CD4-positive, alpha-beta T cell treated with Interleukin-4 for 4 hours (primary cell): Measurements from ENCODE around the gene CBARP.

Experiments used
- DNase-seq: peaks from one replicate; pipeline ENCODE4 v3.0.0-alpha.2; 2020

Gene CBARP

DNA sequence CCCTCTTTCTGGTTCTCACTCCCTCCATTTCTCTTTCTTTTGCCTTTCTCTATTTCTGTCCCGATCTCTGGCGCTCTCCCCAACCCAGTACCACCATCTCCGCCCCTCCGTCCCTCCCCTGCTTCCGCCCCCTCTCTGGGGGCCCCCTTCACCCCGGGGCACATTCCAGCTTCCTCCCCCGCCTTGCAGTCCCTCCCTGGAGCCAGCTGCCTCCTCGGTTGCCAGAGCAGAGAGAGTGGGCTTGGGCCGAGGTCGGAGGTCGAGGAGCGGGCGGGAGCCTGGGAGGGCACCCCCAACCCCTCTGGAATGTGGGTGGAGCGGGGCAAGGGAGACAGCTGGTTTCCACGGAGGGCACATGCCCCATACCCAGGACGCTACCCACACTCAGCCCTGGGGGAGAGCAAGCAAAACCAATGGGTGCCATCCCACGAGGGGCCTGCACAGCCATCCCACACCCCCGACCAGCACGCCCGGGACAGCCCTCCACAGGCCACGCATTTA lies 24.9 kb upstream of the CBARP start:
- no peak for DNase-seq

- DNase-seq: no peak
Measured at GRCh38 chr19:1261798-1262622, 24.2 kb upstream of the CBARP start.

DNA sequence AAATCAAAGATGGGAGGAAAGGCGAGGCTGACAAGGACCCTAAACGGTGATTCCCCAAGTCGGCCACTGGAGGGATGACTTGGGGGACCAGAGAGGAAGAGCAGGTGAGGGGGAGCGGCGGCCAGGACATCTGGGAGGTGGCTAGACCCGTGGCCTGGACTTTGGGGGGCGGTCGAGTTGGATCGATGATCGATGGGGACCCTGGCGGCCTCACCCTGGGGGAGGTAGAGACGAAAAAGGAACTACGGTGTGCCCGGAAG lies 23.7 kb upstream of the CBARP start:
- no peak for DNase-seq

- DNase-seq: peak; percentile 97
Measured at GRCh38 chr19:1260749-1261537, 23.1 kb upstream of the CBARP start.

DNA sequence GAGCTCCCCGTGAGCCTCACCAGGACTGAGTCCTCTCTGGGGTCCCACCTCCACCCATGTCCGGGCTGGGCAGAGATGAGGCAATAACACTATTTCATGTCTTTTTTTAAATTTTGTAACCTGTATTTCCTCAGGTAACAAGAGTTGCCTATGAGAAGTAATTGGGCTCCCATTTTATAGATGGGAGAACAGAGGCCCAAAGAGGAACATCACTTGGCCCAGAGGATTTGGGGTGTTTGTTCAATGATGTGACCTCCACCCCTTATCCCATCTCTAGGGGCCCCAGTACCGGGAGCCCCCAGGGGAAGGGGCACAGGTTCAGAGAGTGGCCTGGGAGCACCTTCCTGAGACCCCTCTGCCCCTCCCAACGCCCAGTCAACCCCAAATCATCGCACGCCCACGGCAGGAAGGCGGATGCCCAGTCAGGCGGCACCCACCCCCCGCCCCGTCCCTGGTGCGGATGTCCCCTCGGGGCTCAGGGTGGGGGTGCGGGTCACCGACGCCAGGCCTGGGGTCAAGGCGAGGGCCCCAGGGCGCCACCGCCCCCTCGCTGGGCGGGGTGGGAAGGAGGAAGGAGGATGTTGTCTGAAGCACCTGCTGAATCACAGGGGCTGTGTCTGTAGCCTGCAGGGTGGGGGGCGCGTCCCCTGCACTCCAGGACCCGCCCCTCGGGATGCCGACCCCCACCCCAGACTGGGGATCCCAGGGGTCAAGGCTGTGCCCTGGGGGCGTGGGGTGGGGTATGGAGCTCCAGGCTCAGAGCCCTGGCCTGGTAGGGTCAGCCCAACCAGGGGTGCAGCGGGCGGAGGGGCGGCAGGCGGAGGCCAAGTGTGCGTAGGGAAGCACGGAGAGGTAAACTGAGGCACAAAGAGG lies 22.3 kb upstream of the CBARP start:
- DNase-seq: no peak

GRCh38 chr19:1259206-1259875 lies 21.5 kb upstream of the CBARP start:
- peak; percentile 66 for DNase-seq

DNA sequence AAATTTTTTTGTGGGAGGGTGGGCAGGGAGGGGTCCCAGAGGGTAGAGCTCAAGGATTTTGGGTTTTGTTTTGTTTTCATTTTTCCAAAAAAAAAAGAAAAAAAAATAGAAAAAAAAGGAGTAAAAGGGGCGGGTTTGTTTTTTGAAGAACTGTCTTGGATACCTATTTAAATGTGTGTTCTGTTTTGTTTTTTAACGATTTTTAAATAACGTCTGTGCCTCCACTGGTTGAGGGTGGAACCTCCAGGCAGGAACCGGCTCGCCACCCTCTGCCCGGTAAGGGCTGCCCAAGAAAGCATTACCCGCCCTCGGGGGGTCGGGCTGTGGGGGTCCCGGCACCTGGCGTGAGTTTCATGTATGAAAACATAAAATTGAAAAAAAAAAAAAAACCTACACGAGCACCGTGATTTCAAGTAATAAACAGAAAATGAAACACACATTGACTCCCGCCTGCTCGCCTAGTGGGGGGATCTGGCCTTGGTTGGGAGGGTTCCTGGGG lies 21.0 kb upstream of the CBARP start:
- no peak for DNase-seq

DNA sequence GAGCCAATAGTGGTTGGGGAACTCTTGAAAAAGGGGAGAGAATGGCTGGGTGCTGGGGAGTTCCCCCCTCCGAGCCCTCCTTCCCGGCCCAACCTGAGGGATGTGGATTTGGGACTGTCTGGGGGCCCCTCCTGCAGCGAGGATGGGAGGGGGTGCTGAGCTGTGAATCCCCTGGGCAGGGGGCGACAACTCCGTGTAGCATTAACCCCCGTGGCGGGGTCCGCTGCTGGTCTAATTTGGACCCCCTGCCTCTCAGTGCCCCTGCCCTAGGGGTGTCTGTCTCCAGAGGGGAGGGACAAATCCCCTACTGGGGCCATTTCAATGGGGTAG lies 20.3 kb upstream of the CBARP start:
- no peak for DNase-seq

DNA sequence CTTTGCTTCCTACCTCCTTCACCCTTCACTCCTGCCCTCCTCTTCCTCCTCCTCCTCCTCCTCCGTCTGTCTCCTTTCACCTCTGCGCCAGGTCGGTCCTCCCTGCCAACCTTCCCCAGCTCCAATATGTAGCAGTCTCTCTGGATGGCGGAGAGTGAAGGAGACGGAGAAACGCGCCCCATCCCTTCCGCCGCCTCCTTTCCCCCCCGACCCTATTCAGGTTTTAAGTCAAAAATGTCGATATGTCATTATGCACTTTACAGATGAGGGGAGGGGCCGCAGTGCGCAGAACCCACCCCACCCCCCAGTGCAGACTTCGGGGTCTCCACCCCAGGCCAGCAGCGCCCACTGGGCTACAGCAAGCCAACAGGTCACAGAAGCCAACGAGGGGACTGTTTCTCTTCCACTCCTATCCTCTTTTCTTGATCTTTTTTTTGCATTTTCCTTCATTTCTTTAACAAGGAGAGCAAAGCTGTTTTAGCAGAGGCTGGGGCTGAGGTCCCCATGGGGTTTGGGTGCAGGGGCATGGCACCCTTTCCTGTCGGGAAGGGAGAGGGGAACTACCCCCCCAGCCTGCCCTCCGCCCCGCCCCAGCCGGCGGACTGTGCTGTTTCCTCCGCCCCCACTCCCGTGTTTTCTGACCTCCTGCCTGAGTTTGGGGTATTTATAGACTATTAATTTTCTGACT lies 19.8 kb upstream of the CBARP start:
- no peak for DNase-seq

DNA sequence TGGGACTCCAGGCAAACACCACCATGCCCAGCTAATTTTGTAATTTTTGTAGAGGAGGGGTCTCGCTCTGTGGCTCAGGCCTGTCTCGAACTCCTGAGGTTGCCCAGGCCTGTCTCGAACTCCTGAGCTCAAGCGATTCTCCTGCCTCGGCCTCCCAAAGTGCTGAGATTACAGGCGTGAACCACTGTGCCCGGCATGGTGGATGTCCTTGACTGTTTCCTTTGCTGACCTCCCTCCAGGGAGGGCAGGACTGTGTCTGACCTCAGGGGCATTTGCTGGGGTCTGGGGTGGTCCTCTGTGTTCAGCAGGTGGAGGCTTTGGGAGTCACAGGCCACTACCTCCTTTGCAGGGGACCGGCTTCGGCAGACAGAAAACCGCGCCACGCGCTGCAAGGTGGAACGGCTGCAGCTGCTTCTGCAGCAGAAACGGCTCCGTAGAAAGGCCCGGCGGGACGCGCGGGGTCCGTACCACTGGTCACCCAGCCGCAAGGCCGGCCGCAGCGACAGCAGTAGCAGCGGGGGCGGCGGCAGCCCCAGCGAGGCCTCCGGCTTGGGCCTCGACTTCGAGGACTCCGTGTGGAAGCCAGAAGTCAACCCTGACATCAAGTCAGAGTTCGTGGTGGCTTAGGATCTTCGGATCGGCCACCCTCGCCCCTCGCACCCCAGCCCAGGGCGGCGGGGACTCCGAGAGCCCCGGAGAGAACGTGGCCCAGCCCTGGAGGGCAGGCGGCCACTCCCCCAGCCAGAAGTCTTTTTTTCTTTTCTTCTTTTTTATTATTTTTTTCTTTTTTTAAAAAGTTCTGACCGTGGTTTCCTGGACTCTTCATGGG lies 19.1 kb upstream of the CBARP start:
- DNase-seq: no peak

- no peak for DNase-seq
Measured at GRCh38 chr19:1255186-1256161, 17.7 kb upstream of the CBARP start.

- DNase-seq: no peak
Measured at GRCh38 chr19:1254530-1255185, 16.9 kb upstream of the CBARP start.

DNA sequence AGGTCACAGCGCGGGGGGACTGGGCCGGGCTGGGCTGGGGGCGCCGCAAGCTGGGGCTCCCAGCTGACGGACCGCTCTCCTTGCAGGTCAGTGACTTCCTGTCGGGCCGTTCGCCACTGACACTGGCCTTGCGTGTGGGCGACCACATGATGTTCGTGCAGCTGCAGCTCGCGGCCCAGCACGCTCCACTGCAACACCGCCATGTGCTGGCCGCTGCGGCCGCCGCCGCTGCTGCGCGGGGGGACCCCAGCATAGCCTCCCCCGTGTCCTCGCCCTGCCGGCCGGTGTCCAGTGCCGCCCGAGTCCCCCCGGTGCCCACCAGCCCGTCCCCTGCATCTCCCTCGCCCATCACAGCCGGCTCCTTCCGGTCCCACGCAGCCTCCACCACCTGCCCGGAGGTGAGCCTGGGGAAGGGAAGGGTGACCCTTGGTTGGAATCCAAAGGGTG lies 16.3 kb upstream of the CBARP start:
- DNase-seq: no peak

DNA sequence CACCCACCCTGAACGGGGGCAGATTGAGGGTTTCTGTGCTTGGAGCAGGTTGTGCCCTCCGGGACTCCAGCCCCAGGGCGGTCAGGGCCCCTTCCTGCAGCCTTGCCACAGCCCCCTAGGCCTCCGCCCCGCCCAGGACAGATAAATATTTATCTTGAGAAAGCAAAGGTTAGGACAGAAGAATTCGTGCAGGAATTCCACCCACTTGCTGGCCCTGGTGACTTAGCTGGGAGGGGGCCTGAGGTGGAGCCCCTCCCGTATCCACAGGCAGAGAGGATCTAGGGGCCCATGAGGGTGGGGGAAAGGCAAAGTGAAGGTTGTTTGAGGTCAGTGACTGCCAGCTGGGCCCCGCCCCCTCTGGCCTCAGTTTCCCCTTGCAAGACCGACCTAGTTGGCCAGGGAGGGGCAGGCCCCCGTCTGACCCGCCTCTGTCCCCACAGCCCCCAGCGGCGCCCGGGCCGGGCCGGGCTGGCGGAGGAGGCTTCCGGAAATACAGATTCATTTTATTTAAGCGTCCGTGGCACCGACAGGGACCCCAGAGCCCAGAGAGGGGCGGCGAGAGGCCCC lies 15.8 kb upstream of the CBARP start:
- DNase-seq: no peak

GRCh38 chr19:1252821-1253513 lies 15.2 kb upstream of the CBARP start:
- peak; percentile 86 for DNase-seq

DNA sequence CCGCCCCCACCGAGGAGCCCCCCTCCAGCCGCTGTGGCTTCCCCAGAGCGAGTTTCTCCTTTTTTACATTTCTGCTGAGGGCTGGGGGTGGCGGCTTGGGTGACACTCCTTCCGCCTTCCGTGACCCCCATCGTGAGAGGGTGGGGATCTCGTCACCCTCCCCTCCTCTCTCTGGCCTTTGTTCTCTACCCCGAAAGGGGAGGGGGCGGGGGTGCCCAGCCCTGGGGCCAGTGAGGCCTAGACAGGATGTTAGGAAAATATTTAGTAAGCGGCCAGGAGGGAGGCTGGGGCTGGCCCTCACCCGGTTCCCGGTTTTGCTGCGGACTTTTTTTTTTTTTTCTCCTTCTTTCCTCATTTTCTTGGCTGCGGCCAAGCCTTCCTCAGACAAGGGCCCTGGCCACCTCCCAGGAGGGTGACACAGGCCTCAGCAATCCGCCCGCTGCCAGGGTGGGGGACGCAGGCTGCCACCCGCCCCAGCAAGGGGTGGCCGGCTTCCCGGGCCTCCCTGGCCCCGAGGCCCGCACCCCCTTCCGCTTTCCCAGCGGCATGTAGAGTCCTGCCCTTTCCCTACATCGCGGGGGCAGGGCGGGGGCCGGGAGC lies 14.5 kb upstream of the CBARP start:
- peak; percentile 82 for DNase-seq

DNA sequence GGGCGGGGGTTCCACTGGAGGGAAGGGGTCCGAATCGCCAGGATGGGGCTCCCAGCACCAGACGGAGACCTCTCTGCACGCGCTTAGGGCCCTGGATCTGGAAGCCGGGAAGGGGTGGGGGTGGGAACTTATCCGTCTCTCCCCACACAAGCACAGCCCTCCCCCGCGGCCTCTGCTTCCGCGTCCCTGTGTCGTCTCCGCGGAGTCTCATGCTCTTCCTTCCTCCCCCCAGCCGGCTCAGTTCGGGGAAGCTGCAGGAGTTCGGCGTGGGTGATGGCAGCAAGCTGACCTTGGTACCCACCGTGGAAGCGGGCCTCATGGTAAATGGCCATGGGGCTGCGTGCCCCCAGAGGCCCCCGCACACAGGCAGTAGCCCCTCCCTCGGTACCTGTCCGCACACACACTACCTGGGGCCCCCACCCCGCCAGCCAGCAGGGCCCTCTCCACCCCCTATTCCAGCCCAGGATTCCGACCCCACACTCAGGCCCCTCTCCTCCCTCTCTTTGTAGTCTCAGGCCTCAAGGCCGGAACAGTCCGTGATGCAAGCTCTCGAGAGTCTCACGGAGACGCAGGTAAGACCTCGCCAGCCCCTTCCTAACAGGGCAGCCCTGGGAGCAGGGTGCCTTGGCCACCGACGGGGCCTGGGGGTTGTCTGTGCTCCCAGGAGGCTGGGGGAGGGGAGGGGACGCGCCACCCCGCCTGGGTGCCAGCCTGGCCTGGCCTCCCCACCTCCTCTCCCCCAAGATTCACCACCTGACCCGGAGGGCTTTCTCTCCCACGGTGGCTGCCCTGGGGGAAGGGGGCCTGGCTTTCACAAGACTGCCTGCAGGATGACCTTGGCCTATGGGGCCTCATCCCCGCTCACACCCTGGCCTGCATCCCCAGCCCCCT lies 13.8 kb upstream of the CBARP start:
- DNase-seq: no peak
